B cell (primary cell): ENCODE measurements around the gene PRPS1.

Source experiments
- CTCF ChIP-seq: fragments of 200-600 bp; IDR thresholded peaks from one replicate; pipeline ENCODE4 v1.8.0; 2022; ENCODE audit warnings: antibody characterized with exemption, mild to moderate bottlenecking
- EZH2 ChIP-seq: IDR thresholded peaks from 2 replicates; pipeline ENCODE4 v1.6.1; 2012; ENCODE audit warnings: borderline replicate concordance, low read depth, mild to moderate bottlenecking, moderate library complexity, low read length; ENCODE audit not compliant: insufficient read depth, poor library complexity, severe bottlenecking

GRCh38 chrX:107629540-107629909, 1.2 kb downstream of the PRPS1 start:
- TF ChIP-seq CTCF, result peak; percentile 18
- no peak for TF ChIP-seq EZH2
